Endodermal cell (in vitro differentiated cells): Measurements from ENCODE around the gene ZNF575. TPM values are rescaled to one million over a fixed set of nuclear protein-coding genes. Genes with fewer than 3 reads are reported as not detected.

Experiments
- DNase-seq: peaks from one replicate; pipeline ENCODE4 v3.0.0-alpha.2; 2017
- H3K27ac ChIP-seq: 2 replicates; pipeline ENCODE4 v1.5.1; 2013; ENCODE audit warnings: mild to moderate bottlenecking, low read depth, low read length, moderate library complexity
- H3K27me3 ChIP-seq: 2 replicates; pipeline ENCODE4 v1.6.1; 2013; ENCODE audit warnings: mild to moderate bottlenecking, low read length, moderate library complexity; ENCODE audit not compliant: insufficient read depth, control insufficient read depth, poor library complexity, severe bottlenecking
- H3K36me3 ChIP-seq: 2 replicates; pipeline ENCODE4 v1.7.0; 2013; ENCODE audit warnings: mild to moderate bottlenecking, low read length, moderate library complexity; ENCODE audit not compliant: control insufficient read depth, insufficient read depth
- H3K4me1 ChIP-seq: one replicate; pipeline ENCODE4 v1.7.0; 2013; ENCODE audit warnings: low read length; ENCODE audit not compliant: control insufficient read depth, insufficient read depth
- H3K4me3 ChIP-seq: 2 replicates; pipeline ENCODE4 v1.5.1; 2013; ENCODE audit warnings: mild to moderate bottlenecking, low read length, moderate library complexity
- H3K9ac ChIP-seq: 2 replicates; pipeline ENCODE4 v1.6.1; 2013; ENCODE audit warnings: mild to moderate bottlenecking, low read length, moderate library complexity; ENCODE audit not compliant: poor library complexity, severe bottlenecking; ENCODE audit errors: extremely low read depth
- H3K9me3 ChIP-seq: 2 replicates; pipeline ENCODE4 v1.6.1; 2013; ENCODE audit warnings: mild to moderate bottlenecking, low read length, moderate library complexity; ENCODE audit not compliant: control insufficient read depth
- H3K27ac Mint-ChIP-seq: 2 replicates; pipeline ENCODE4 v1.8.0; 2020; ENCODE audit warnings: mixed read lengths
- H3K27me3 Mint-ChIP-seq: 2 replicates; pipeline ENCODE4 v1.8.0; 2021; ENCODE audit warnings: mild to moderate bottlenecking, mixed read lengths; ENCODE audit not compliant: insufficient read depth
- H3K36me3 Mint-ChIP-seq: 2 replicates; pipeline ENCODE4 v1.8.0; 2020; ENCODE audit warnings: low read depth, mixed read lengths
- H3K4me1 Mint-ChIP-seq: 2 replicates; pipeline ENCODE4 v1.8.0; 2020; ENCODE audit warnings: mixed read lengths
- H3K4me3 Mint-ChIP-seq: 2 replicates; pipeline ENCODE4 v1.8.0; 2020; ENCODE audit warnings: mild to moderate bottlenecking, moderate library complexity, mixed read lengths
- H3K9me3 Mint-ChIP-seq: 2 replicates; pipeline ENCODE4 v1.8.0; 2020; ENCODE audit warnings: mild to moderate bottlenecking, mixed read lengths
- WGBS, 2 experiments: methylation state at CpG; one replicate each; pipeline versions ENCODE4 v1.1.5 to v1.1.7; 2013; ENCODE audit warnings: missing lambda C conversion rate in 2 of 2, mixed read lengths in 1 of 2; ENCODE audit not compliant: insufficient coverage in 1 of 2, insufficient read length in 1 of 2; 5-methylcytosine and 5-hydroxymethylcytosine counted together
- total RNA-seq, 2 donors: library from RNA; stranded (reverse); fragmentation: NEBNext Ultra II Directional in 1 of 2; extraction: Animal tissue kit (Norgen Biotek cat#: 25700) in 1 of 2; gene quantifications; 2 replicates in 1 of 2; 3 replicates in 1 of 2; pipeline ENCODE4 v1.2.1, GENCODE V29; 2021
- TF ChIP-seq, protein P1 (sequence below): fragments of 200-600 bp; sonication (generic); conservative IDR thresholded peaks from 2 replicates; pipeline ENCODE4 v1.5.0; 2021; ENCODE audit warnings: antibody characterized with exemption, mild to moderate bottlenecking

The ZNF575 gene
- total RNA-seq, 2 donors from 2014 or later: 0.22 TPM

DNA sequence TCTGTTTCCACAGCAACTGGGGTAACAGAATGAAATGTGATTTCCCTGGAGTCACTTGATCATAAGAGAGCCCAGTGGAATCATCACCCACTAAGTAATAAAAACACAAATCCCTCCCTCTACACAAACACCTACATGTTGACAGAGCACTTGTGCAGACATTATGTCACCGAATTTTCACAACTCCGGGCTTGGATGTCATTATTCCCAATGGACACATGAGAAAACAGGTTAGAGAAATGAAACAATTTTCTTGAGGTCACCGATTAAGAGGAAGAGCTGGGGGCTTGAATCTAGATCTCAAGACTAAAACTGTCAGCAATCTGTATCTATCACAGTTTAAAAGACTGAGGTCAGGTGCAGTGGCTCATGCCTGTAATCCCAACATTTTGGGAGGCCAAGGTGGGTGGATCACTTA is 39.2 kb downstream of the ZNF575 start:
- no peak overlapping the region for H3K27ac Mint-ChIP-seq
- peaks cover 26% of the 10 kb centered on the region for H3K36me3 Mint-ChIP-seq
- Histone ChIP-seq H3K36me3 (peaks cover 21% of the 10 kb centered on the region), H3K4me1 (peaks cover 4% of the 10 kb centered on the region), H3K9ac (no peak overlapping the region), H3K27me3 (no peaks in the 10 kb centered on the region), H3K27ac (no peak overlapping the region), H3K4me3 (no peak overlapping the region), H3K9me3 (no peaks in the 10 kb centered on the region)
- no peak for DNase-seq
- no peaks in the 10 kb centered on the region for H3K27me3 Mint-ChIP-seq
- H3K9me3 Mint-ChIP-seq: no peaks in the 10 kb centered on the region
- TF ChIP-seq, protein P1, sequence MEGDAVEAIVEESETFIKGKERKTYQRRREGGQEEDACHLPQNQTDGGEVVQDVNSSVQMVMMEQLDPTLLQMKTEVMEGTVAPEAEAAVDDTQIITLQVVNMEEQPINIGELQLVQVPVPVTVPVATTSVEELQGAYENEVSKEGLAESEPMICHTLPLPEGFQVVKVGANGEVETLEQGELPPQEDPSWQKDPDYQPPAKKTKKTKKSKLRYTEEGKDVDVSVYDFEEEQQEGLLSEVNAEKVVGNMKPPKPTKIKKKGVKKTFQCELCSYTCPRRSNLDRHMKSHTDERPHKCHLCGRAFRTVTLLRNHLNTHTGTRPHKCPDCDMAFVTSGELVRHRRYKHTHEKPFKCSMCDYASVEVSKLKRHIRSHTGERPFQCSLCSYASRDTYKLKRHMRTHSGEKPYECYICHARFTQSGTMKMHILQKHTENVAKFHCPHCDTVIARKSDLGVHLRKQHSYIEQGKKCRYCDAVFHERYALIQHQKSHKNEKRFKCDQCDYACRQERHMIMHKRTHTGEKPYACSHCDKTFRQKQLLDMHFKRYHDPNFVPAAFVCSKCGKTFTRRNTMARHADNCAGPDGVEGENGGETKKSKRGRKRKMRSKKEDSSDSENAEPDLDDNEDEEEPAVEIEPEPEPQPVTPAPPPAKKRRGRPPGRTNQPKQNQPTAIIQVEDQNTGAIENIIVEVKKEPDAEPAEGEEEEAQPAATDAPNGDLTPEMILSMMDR: no peak
- H3K4me1 Mint-ChIP-seq: peaks cover 14% of the 10 kb centered on the region
- WGBS, 2 experiments: 96 to 100% methylated on average over 3 of the region's 3 CpGs
- no peak overlapping the region for H3K4me3 Mint-ChIP-seq

DNA sequence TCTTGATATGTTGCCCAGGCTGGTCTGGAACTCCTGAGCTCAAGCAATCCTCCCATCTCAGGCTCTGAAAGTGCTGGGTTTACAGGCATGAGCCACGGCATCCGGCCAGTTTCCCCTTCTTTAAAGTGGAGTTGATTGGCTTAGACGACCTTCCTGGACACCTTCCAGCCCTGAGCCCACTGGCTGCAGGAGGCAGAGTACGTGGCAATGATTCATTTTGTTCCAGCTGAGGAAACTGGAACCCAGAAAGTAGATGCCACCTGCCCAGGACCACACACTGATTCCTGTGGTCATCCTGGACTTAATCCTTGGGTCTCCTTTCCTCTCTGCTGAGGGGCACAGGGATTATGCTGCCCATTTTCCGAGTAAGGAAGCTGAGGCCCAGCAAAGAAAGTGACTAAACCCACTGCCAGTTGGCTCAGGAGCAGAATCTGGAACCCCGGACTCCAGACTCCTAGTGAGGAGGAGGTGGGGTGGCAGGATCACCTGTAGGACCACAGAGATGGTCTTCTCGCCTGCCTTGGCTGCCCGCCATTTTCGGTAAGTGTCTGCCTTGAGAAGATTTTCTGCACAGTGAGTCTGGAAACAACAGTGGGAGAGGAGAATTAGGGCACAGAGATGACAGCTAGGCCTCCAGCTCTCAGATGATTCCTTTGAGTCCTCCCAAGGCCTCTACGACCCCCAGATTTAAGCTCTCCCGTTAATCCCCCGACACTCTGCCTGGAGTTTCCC is 41.6 kb downstream of the ZNF575 start:
- Histone ChIP-seq H3K4me3 (peak overlapping the region; percentile 99), H3K4me1 (peaks cover 4% of the 10 kb centered on the region), H3K27ac (no peak overlapping the region), H3K9me3 (no peaks in the 10 kb centered on the region), H3K27me3 (no peaks in the 10 kb centered on the region), H3K36me3 (peaks cover 21% of the 10 kb centered on the region), H3K9ac (peak overlapping the region; percentile 91)
- Mint-ChIP-seq H3K4me1 (peaks cover 23% of the 10 kb centered on the region), H3K4me3 (peak overlapping the region; percentile 94), H3K27me3 (peaks cover 5% of the 10 kb centered on the region), H3K27ac (peak overlapping the region; percentile 96), H3K9me3 (no peaks in the 10 kb centered on the region), H3K36me3 (peaks cover 30% of the 10 kb centered on the region)
- no peak for DNase-seq
- TF ChIP-seq, protein P1: no peak
- WGBS, 2 experiments: 64 to 65% methylated on average over 12 of the region's 12 CpGs

DNA sequence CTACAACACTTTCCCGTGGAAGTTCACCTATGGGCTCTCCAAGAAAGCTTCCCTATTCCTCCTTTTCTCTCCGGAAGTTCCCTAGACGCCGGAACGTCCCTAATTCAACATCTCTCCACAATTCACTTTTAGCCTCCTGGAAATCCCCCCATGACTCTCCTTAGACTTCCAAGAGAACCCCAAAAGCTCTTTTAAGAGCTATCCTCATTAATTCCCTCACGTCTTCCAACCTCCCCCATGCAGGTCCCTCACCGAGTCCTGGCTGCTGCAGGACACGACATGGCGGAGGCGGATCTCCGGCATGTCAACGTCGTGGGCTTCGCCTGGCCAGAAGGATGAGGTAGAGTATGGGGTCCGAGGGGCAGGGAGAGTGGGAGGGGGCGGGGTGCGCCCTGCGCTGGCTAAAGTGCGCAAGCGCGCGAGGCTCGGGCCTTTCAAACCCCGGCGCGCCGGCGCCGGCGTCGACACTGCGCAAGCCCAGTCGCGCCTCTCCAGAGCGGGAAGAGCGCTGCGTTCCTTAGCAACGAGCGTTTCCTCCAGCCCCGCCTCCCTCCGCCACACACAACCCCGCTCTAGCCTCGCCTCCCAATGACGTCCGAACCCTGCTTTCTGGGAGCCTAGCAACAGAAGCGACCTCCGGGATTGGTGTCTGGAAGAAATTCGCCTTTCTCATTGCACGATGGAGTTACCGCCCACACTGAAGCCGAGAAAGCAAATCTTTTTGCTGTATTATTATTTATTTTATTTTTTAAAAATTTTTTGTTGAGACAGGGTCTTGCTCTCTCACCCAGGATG is 42.4 kb downstream of the ZNF575 start, which contains the start of the genes PINLYP and XRCC1:
Gene PINLYP, plus strand, starts transcription at position 646 of the 795 bp plus-strand sequence. CDS start 1,391 bp downstream, outside the sequence.
Gene XRCC1, minus strand, starts transcription at position 372 of the 795 bp plus-strand sequence. Its CDS starts 69 bp downstream, at position 303.
- peaks cover 26% of the 10 kb centered on the region for H3K36me3 Mint-ChIP-seq
- DNase-seq: peak; percentile 99
- no peaks in the 10 kb centered on the region for H3K9me3 Mint-ChIP-seq

More for the DNA sequence above, 42.4 kb downstream of the ZNF575 start, which contains the start of the genes PINLYP and XRCC1:
- TF ChIP-seq, protein P1: no peak
- Histone ChIP-seq H3K27ac (peak within 1 kb of the TSS; percentile 50), H3K36me3 (peaks cover 21% of the 10 kb centered on the region), H3K9me3 (no peaks in the 10 kb centered on the region), H3K4me3 (peak within 1 kb of the TSS; percentile 99), H3K27me3 (no peaks in the 10 kb centered on the region), H3K9ac (peak within 1 kb of the TSS; percentile 91), H3K4me1 (peaks cover 4% of the 10 kb centered on the region)
- H3K27me3 Mint-ChIP-seq: peaks cover 5% of the 10 kb centered on the region
- WGBS, 2 experiments: 1% methylated on average over 19 to 51 of the region's 51 CpGs
- peak within 1 kb of the TSS; percentile 94 for H3K4me3 Mint-ChIP-seq
- peaks cover 25% of the 10 kb centered on the region for H3K4me1 Mint-ChIP-seq
- peak within 1 kb of the TSS; percentile 96 for H3K27ac Mint-ChIP-seq
